ENCODE results near the gene ZMYND8.

ZMYND8 gene

GRCh38 chr20:47236639-47236900, 119.9 kb downstream of the ZMYND8 start:
- no peaks in the 10 kb centered on the region for H3K9me3 ChIP-seq (replicated peaks; ENCODE audit: insufficient read depth, low read length)
- DNase-seq: no peak
- H2AFZ ChIP-seq (ENCODE audit: low read length): no peak overlapping the region
- no peak overlapping the region for H3K9ac ChIP-seq (ENCODE audit: low read length)
- no peaks in the 10 kb centered on the region for H3K27me3 ChIP-seq (replicated peaks; ENCODE audit: insufficient read depth, low read length)
- H3K4me1 ChIP-seq (ENCODE audit: low read length): no peaks in the 10 kb centered on the region
- H3K27ac ChIP-seq (ENCODE audit: low read length): no peak overlapping the region
- peaks cover 23% of the 10 kb centered on the region for H3K79me2 ChIP-seq (ENCODE audit: low read length)
- peaks cover 15% of the 10 kb centered on the region; the same call in 1 of the 2 replicates for H3K36me3 ChIP-seq (replicated peaks; ENCODE audit: insufficient read depth, low read length)
- no peaks in the 10 kb centered on the region for H3K9me2 ChIP-seq (replicated peaks; ENCODE audit: insufficient read depth, low read length)
- TF ChIP-seq EZH2 (optimal IDR thresholded peaks at IDR 0.05; ENCODE audit: low read depth, low read length) (no peak), CTCF (IDR thresholded peaks at IDR 0.05; ENCODE audit: low read length) (no peak), EZH2phosphoT487 (IDR thresholded peaks at IDR 0.05; ENCODE audit: low read length) (no peak)
- no peak overlapping the region for H3K4me3 ChIP-seq (ENCODE audit: low read length)
- H4K20me1 ChIP-seq (ENCODE audit: insufficient read depth, low read length): no peaks in the 10 kb centered on the region
- no peaks in the 10 kb centered on the region for H3F3A ChIP-seq (ENCODE audit: insufficient read depth, low read length)
- no peak overlapping the region for H3K4me2 ChIP-seq (ENCODE audit: low read depth, low read length)

GRCh38 chr20:47235853-47236638, 120.5 kb downstream of the ZMYND8 start:
- H3K9ac ChIP-seq (ENCODE audit: low read length): no peak overlapping the region
- H3K4me1 ChIP-seq (ENCODE audit: low read length): no peaks in the 10 kb centered on the region
- H3K9me2 ChIP-seq (replicated peaks; ENCODE audit: insufficient read depth, low read length): no peaks in the 10 kb centered on the region
- H4K20me1 ChIP-seq (ENCODE audit: insufficient read depth, low read length): no peaks in the 10 kb centered on the region
- H3K27me3 ChIP-seq (replicated peaks; ENCODE audit: insufficient read depth, low read length): no peaks in the 10 kb centered on the region
- H3K4me2 ChIP-seq (ENCODE audit: low read depth, low read length): no peak overlapping the region
- H2AFZ ChIP-seq (ENCODE audit: low read length): no peak overlapping the region
- no peak for DNase-seq
- no peak overlapping the region for H3K4me3 ChIP-seq (ENCODE audit: low read length)
- H3F3A ChIP-seq (ENCODE audit: insufficient read depth, low read length): no peaks in the 10 kb centered on the region
- H3K9me3 ChIP-seq (replicated peaks; ENCODE audit: insufficient read depth, low read length): no peaks in the 10 kb centered on the region
- H3K36me3 ChIP-seq (replicated peaks; ENCODE audit: insufficient read depth, low read length): peaks cover 15% of the 10 kb centered on the region; the same call in 1 of the 2 replicates
- no peak for TF ChIP-seq EZH2phosphoT487 (IDR thresholded peaks at IDR 0.05; ENCODE audit: low read length)
- TF ChIP-seq EZH2 (optimal IDR thresholded peaks at IDR 0.05; ENCODE audit: low read depth, low read length): no peak
- no peak for TF ChIP-seq CTCF (IDR thresholded peaks at IDR 0.05; ENCODE audit: low read length)
- no peak overlapping the region for H3K27ac ChIP-seq (ENCODE audit: low read length)
- peaks cover 24% of the 10 kb centered on the region for H3K79me2 ChIP-seq (ENCODE audit: low read length)

GRCh38 chr20:47235111-47235510, 121.4 kb downstream of the ZMYND8 start:
- TF ChIP-seq CTCF (IDR thresholded peaks at IDR 0.05; ENCODE audit: low read length) (no peak), EZH2 (optimal IDR thresholded peaks at IDR 0.05; ENCODE audit: low read depth, low read length) (no peak), EZH2phosphoT487 (IDR thresholded peaks at IDR 0.05; ENCODE audit: low read length) (no peak)
- Histone ChIP-seq H3K27me3 (replicated peaks; ENCODE audit: insufficient read depth, low read length) (no peaks in the 10 kb centered on the region), H3K9ac (ENCODE audit: low read length) (no peak overlapping the region), H3K9me3 (replicated peaks; ENCODE audit: insufficient read depth, low read length) (no peaks in the 10 kb centered on the region), H3K9me2 (replicated peaks; ENCODE audit: insufficient read depth, low read length) (no peaks in the 10 kb centered on the region), H4K20me1 (ENCODE audit: insufficient read depth, low read length) (no peaks in the 10 kb centered on the region), H2AFZ (ENCODE audit: low read length) (no peak overlapping the region), H3K4me1 (ENCODE audit: low read length) (no peaks in the 10 kb centered on the region), H3K79me2 (ENCODE audit: low read length) (peaks cover 31% of the 10 kb centered on the region), H3K4me2 (ENCODE audit: low read depth, low read length) (no peak overlapping the region), H3K36me3 (replicated peaks; ENCODE audit: insufficient read depth, low read length) (peaks cover 15% of the 10 kb centered on the region; the same call in 1 of the 2 replicates), H3F3A (ENCODE audit: insufficient read depth, low read length) (no peaks in the 10 kb centered on the region), H3K27ac (ENCODE audit: low read length) (no peak overlapping the region), H3K4me3 (ENCODE audit: low read length) (no peak overlapping the region)
- no peak for DNase-seq
